VCaP (cell line): ENCODE results near the gene AIFM3.
A peak's percentile ranks its signal among the peaks of the same experiment; 100 is the strongest.

Experiments
- H3K27ac ChIP-seq: fragments of 450-650 bp; 2 replicates; pipeline ENCODE4 v1.5.1; 2017
- CTCF ChIP-seq: fragments of 450-650 bp; conservative IDR thresholded peaks from 2 replicates; pipeline ENCODE4 v1.5.1; 2017; ENCODE audit warnings: mild to moderate bottlenecking, moderate library complexity

The AIFM3 gene

GRCh38 chr22:20963201-20964052 is 3.6 kb upstream of the AIFM3 start:
- no peak for TF ChIP-seq CTCF
- H3K27ac ChIP-seq = no peak overlapping the region

- TF ChIP-seq CTCF = no peak
- H3K27ac ChIP-seq = peak overlapping the region; percentile 63; the same call in 1 of the 2 replicates
Measured at GRCh38 chr22:20964090-20964798, 2.8 kb upstream of the AIFM3 start.

GRCh38 chr22:20964799-20965103 is 2.3 kb upstream of the AIFM3 start:
- H3K27ac ChIP-seq = peak overlapping the region; percentile 63; the same call in 1 of the 2 replicates
- TF ChIP-seq CTCF = no peak

- H3K27ac ChIP-seq = peak overlapping the region; percentile 63; the same call in 1 of the 2 replicates
- no peak for TF ChIP-seq CTCF
Measured at GRCh38 chr22:20965104-20965887, 1.8 kb upstream of the AIFM3 start.

GRCh38 chr22:20965888-20966855 is 883 bp upstream of the AIFM3 start:
- peak overlapping the region; percentile 63; the same call in 1 of the 2 replicates for H3K27ac ChIP-seq
- TF ChIP-seq CTCF = no peak

- no peak overlapping the region for H3K27ac ChIP-seq
- no peak for TF ChIP-seq CTCF
Measured at GRCh38 chr22:20967697-20968211, 699 bp downstream of the AIFM3 start.
